Activated CD8-positive, alpha-beta memory T cell treated with anti-CD3 and anti-CD28 coated beads for 4 hours (primary cell): ENCODE results near the gene MOSMO.

Source experiments
- DNase-seq, 2 donors: peaks; one replicate each; pipeline ENCODE4 v3.0.0-alpha.2; 2020; ENCODE audit warnings: low read depth in 2 of 2

The MOSMO gene

GRCh38 chr16:22050963-22051362, 43.1 kb downstream of the MOSMO start:
- DNase-seq: no peak

DNA sequence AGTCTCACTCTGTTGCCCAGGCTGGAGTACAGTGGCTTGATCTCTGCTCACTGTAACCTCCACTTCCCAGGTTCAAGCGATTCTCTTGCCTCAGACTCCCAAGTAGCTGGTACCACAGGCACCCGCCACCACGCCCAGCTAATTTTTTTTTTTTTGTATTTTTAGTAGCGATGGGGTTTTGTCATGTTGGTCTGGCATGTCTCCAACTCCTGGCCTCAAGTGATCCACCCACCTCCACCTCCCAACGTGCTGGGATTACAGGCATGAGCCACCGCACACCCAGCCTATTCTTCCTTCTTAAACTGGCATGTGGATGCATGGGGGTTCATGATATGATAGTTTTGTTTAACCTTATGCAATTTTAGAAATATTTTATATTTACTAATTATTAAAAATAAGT, 45.1 kb downstream of the MOSMO start:
- DNase-seq: no peak

DNA sequence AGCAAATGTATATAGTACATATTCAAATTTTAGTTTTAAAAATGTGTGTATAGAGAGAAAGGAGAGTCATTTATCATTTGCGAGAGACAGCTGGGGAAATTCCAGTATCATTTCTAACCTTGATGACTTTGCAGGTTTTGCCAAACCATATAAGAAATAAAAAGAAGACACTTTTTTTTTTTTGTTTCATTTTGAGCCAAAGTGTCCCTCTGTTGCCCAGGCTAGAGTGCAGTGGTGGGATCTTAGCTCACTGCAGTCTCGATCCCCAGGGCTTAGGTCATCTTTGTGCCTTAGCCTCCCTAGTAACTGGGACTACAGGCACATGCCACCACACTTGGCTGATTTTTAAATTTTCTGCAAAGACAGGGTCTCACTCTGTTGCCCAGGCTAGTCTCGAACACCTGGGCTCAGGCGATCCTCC, 46.0 kb downstream of the MOSMO start:
- DNase-seq: no peak

DNA sequence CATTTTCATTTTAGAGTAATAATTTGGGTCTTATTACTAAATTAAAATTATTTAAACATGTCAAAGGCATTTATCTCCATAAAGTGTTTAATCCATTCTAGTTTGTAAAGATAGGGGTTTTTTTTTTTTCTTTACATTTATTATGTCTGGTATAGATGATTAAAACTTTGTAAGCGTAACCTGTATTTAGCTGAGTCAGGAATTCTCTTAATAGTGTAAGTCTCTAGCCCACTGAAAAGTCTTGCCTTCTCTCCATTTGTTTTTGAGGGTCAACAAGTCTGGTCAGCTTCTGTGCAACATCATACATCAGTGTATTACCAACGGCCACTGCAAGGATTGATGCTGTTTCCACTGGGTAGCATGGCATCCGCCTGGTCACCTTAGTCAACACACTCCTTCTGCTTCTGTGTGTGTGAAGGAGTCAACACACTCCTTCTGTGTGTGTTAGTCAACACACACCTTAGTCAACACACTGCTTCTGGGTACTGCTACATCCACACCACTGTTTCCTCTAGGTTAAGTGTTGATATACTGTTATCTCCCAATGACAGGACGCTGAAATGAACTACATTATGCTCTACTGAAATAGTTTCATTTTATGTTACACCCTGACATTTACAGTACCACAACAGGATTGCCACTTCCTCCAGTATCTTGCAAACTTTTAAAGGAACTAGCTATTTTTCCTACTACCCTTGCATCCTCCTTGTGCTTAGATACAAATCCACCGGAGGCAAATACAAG, 47.1 kb downstream of the MOSMO start:
- DNase-seq: no peak

- DNase-seq: no peak
Measured at GRCh38 chr16:22055881-22056280, 48.0 kb downstream of the MOSMO start.

DNA sequence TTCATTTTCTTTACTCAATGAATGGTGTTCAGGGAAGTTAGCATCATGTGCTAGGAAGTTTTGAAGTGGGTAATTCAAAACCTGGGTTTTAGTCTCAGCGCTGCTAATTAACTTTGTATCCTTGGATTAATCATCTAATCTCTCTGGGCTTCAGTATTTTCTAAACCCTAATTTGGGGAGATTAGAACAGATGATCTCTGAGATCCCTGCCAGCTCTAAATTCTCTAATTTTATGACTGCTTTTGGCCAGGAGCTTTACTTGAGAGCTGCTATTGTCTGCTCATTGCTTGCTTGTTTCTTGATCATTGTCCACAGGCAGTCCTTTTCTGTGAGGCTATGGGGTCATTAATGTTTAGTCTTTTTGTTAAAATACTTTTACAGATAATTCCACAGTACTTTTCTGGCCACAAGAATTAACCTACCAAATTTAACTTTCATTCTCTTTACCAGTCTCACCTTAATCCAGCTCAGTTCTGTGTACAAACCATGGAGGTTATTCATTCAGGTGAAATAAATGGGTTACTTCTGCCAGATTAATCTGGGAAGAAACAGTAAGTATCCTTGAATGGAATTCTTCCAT, 56.1 kb downstream of the MOSMO start:
- DNase-seq: no peak

- no peak for DNase-seq
Measured at GRCh38 chr16:22065252-22065651, 57.3 kb downstream of the MOSMO start.

GRCh38 chr16:22070361-22071330, 62.7 kb downstream of the MOSMO start:
- no peak for DNase-seq

- DNase-seq: no peak
Measured at GRCh38 chr16:22071331-22071910, 63.5 kb downstream of the MOSMO start.

GRCh38 chr16:22073350-22073749, 65.4 kb downstream of the MOSMO start:
- DNase-seq: no peak

GRCh38 chr16:22075043-22075757, 67.3 kb downstream of the MOSMO start:
- DNase-seq: no peak

- no peak for DNase-seq
Measured at GRCh38 chr16:22075776-22076175, 67.9 kb downstream of the MOSMO start.

- DNase-seq: peak; percentile 41 to 42
Measured at GRCh38 chr16:22077700-22078313, 69.9 kb downstream of the MOSMO start.

DNA sequence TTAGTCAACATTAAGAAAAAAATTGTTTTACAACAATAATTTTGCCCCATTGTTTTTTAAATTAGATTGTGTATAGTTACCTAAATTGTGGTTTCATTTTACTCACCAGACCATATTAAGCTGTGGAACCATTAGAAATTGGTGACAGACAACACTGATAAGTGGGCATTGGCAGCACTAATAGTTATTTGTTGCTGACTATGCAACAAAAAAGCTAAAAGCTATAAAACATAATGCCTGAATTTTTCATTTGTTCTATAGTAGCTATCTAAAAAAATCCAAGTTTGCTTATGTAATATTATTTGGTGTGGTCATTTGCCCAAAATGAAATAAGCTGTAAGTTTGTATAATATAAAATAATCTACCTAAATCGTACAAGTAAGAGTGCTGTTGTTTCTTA, 70.7 kb downstream of the MOSMO start:
- no peak for DNase-seq

- DNase-seq: no peak
Measured at GRCh38 chr16:22081050-22081449, 73.1 kb downstream of the MOSMO start.

DNA sequence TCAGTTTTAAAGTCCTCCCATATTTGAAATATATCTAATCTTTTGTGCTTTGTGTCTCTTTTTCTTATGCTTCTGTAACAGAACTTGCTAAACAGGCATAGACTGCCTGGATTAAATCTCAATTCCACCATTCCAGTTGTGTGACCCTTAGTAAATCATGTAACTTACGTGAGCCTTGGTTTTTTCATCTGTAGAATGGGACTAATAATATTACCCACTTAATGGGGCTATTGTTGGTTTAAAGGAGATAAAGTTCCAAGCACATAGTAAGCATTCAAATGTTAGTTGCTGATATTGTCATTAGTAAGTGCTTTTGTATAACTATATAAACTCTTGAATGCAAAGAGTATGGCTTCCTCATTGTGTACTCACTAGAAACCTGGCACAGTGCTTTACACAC, 78.5 kb downstream of the MOSMO start:
- DNase-seq: no peak

GRCh38 chr16:22088642-22089041, 80.7 kb downstream of the MOSMO start:
- no peak for DNase-seq

DNA sequence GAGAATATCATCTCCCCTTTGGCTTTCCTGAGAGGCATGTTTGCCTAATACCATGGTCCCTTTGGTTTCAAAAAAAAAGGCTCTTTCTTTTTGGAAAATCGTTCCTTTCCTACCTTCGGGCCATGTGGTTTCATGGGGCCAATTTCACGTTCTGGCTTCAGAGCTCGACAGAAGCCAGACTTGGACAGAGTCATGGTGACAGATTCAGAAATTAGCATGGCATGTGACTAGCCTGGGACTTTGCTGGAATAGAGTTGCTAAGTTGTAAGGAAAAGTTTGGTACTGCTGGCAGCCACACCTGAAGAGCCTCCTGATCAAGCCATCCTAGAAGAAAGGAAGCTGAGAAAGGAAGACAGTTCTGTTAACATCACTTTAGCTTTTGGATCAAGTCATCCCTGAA, 82.0 kb downstream of the MOSMO start:
- DNase-seq: no peak

DNA sequence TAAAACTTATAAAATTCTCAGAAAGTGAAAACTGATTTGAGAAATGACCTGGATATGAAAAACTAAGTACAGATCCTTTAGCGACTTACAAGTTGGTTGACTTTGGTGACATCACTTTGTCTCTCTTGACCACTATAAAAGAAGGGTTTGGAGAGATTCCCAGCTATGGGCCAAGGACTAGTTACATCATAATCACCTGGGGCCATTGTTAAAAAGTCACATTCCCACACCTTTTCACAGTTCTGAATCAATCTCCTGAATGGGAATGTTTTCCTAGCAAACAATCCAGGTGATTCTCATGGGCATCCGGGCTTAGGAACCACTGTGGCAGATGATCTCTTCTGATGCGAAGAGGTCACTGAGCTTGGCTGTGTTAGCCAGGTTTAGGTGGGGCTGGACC, 83.8 kb downstream of the MOSMO start:
- no peak for DNase-seq

GRCh38 chr16:22092143-22092933, 84.4 kb downstream of the MOSMO start, which contains the start of gene VWA3A:
VWA3A (plus strand) TSS chr16:22092541; CDS start chr16:22092638, 97 bp downstream.
- DNase-seq: no peak
